ENCODE results near the gene AP1S1.

AP1S1 gene

DNA sequence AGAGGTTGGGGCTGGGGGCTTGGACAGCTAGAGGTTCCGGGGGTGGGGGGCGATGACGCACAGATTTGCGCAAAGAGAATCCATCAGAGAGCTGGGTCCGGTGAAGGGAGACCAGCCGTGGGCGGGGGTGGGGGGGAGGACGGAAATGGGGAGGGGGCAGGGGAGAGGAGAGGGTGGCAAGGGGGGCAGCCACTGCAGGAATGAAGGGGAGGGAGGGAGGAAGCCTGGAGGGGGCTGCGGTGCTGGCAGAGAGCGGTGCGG lies 12.3 kb downstream of the AP1S1 start:
- Histone ChIP-seq H3K9me3 (ENCODE audit: control insufficient read depth, insufficient read depth, low read length) (no peaks in the 10 kb centered on the region), H3K4me1 (ENCODE audit: control insufficient read depth, insufficient read depth, low read length) (peaks cover 59% of the 10 kb centered on the region), H3K27ac (ENCODE audit: low read depth, low read length) (peak overlapping the region; percentile 80), H3K4me3 (ENCODE audit: low read depth, low read length) (peak overlapping the region; percentile 52), H3K9ac (ENCODE audit: low read depth, low read length) (no peak overlapping the region), H3K36me3 (ENCODE audit: control insufficient read depth, insufficient read depth, low read length) (no peaks in the 10 kb centered on the region), H3K27me3 (ENCODE audit: control insufficient read depth, insufficient read depth, low read length) (peaks cover 80% of the 10 kb centered on the region)

DNA sequence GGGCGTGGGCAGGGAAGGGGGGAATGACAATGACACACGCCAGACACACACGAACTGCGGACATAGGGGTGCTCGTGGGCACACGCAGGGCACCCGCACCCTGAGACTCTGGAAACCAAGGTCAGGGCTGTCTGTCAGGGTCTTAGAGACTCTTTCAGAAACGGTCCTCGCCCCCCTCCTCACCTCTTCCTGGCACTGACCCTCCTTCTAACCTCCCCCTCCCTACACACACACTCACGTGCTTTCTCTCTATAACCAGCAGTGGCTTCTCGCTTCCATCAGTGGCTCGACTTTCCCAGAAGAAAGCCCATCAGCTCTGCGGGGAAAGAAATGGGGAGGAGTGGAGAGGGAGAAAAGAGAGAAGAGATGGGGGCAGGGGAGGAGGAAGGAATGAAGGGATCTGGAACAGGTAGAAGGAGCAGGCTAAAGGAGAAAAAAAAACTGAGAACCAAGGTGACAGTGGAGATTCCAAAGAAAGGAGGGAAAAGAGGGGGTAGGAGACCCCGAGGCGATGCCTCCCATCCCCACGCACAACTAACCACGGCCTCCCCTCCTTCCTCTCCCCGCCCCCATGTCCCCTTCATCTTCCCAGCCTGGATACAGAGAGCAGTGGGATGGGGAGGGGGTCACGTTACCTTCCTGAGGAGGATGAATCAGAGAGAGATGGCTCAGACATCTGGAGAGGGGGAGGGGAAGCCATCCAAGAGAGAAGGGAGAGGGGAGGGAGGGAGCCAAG lies 12.8 kb downstream of the AP1S1 start:
- Histone ChIP-seq H3K4me1 (ENCODE audit: control insufficient read depth, insufficient read depth, low read length) (peaks cover 59% of the 10 kb centered on the region), H3K27me3 (ENCODE audit: control insufficient read depth, insufficient read depth, low read length) (peaks cover 85% of the 10 kb centered on the region), H3K36me3 (ENCODE audit: control insufficient read depth, insufficient read depth, low read length) (no peaks in the 10 kb centered on the region), H3K9me3 (ENCODE audit: control insufficient read depth, insufficient read depth, low read length) (no peaks in the 10 kb centered on the region), H3K4me3 (ENCODE audit: low read depth, low read length) (peak overlapping the region; percentile 52), H3K27ac (ENCODE audit: low read depth, low read length) (peak overlapping the region; percentile 80), H3K9ac (ENCODE audit: low read depth, low read length) (no peak overlapping the region)

DNA sequence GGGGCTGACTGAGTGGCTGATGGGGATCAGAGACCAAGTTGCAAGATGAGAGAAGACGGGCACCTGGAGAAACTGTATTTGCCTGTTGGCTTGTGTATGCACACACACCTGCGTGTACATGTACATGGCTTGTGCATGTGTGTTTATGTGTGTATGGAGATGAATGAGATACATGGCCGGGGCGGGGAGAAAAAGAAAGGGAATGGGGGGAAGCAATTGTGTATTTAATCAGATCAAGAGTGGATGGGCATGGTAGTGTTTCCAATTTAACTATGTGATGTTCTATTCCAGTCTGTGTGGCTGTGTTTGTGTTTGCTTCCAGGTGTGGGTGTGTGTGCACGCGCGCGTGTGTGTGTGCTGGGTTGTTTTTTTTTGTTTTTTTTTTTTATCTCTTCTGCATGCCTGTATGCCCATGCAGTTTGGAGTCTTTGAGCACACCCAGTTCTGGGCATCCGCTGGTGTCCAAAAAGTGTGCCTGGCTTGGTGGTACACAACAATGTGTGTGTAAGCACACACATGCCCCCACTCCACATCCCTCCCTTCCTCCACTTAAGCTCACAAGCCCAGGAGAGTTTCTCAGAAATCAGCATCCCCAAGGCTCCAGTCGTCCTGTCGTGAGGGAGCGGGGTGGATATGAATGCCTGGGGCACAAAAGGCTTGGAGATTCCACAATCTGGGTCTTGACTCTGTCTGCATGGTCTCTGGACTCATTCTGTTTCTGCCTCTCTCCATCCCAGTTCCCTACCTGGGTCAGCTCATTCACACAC lies 13.6 kb downstream of the AP1S1 start:
- H3K4me1 ChIP-seq (ENCODE audit: control insufficient read depth, insufficient read depth, low read length) = peaks cover 57% of the 10 kb centered on the region
- H3K27ac ChIP-seq (ENCODE audit: low read depth, low read length) = peak overlapping the region; percentile 64
- peaks cover 88% of the 10 kb centered on the region for H3K27me3 ChIP-seq (ENCODE audit: control insufficient read depth, insufficient read depth, low read length)
- peak overlapping the region; percentile 39 for H3K4me3 ChIP-seq (ENCODE audit: low read depth, low read length)
- no peak overlapping the region for H3K9ac ChIP-seq (ENCODE audit: low read depth, low read length)
- no peaks in the 10 kb centered on the region for H3K36me3 ChIP-seq (ENCODE audit: control insufficient read depth, insufficient read depth, low read length)
- no peaks in the 10 kb centered on the region for H3K9me3 ChIP-seq (ENCODE audit: control insufficient read depth, insufficient read depth, low read length)

DNA sequence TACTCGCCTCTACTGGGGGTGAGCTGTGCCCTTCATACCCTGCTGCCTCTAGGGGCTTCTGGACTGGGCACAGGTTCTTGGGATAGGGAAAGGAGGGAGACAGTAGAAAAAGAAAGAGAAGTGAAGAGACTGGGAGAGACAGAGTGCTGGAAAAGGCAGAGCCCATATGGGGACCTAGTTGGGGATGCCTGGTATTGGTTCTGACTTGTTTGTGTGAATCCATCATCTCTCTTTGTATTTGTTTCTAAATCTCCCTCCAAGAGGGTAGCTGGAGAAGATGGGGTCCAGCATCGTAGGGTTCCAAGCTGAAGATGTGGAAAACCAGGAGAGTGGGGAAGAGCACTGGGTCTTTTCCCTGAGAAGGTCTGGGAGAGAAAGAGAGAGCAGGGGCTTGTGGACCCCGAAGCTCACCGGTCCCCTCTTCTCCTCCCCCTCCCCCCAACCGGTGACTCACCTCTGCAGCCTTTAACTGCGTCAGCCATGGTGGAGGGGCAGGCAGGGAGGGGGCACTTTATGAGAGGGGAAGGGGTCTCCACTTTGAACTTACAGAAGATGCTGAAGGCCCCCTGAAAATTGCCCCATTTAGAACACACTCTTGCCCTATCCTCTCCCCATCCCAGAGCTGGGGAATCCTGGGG lies 14.3 kb downstream of the AP1S1 start:
- Histone ChIP-seq H3K9me3 (ENCODE audit: control insufficient read depth, insufficient read depth, low read length) (no peaks in the 10 kb centered on the region), H3K27me3 (ENCODE audit: control insufficient read depth, insufficient read depth, low read length) (peaks cover 92% of the 10 kb centered on the region), H3K4me3 (ENCODE audit: low read depth, low read length) (peak overlapping the region; percentile 32), H3K9ac (ENCODE audit: low read depth, low read length) (no peak overlapping the region), H3K36me3 (ENCODE audit: control insufficient read depth, insufficient read depth, low read length) (no peaks in the 10 kb centered on the region), H3K4me1 (ENCODE audit: control insufficient read depth, insufficient read depth, low read length) (peaks cover 60% of the 10 kb centered on the region), H3K27ac (ENCODE audit: low read depth, low read length) (peak overlapping the region; percentile 64)

DNA sequence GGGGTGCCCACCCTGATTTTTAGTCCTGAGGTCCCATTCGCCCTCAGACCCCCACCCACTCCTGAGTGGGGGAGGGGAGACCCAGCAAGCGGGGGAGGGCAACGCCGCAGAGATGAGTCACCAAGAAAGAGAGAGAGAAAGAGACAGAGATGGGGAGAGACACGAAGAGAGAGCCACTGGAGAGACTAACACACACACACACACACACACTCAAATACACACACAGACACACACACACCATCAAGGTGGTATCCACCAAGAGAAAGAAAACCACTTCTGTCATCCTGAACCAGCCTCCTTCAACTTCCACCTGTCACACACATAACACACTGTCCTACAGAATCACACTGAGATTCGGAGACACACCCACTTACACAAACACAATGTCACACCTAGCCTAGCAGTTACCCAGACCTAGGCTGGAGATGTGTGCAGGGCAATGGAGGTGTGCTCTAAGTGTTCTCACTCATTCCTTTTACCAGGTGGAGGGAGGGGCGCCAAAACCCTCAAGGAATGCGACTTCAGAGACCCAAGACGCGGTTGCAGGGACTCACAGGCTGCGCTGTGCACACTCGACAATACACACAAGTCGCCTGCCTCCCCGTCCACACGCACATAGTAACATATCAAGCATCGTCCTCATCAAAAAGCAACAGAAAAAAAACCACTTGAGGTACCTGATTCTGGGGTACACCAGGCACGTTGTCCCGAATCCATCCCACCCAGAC lies 15.0 kb downstream of the AP1S1 start:
- Histone ChIP-seq H3K9me3 (ENCODE audit: control insufficient read depth, insufficient read depth, low read length) (no peaks in the 10 kb centered on the region), H3K4me3 (ENCODE audit: low read depth, low read length) (peak overlapping the region; percentile 51), H3K4me1 (ENCODE audit: control insufficient read depth, insufficient read depth, low read length) (peaks cover 60% of the 10 kb centered on the region), H3K27me3 (ENCODE audit: control insufficient read depth, insufficient read depth, low read length) (peaks cover 93% of the 10 kb centered on the region), H3K9ac (ENCODE audit: low read depth, low read length) (no peak overlapping the region), H3K27ac (ENCODE audit: low read depth, low read length) (peak overlapping the region; percentile 64), H3K36me3 (ENCODE audit: control insufficient read depth, insufficient read depth, low read length) (no peaks in the 10 kb centered on the region)

DNA sequence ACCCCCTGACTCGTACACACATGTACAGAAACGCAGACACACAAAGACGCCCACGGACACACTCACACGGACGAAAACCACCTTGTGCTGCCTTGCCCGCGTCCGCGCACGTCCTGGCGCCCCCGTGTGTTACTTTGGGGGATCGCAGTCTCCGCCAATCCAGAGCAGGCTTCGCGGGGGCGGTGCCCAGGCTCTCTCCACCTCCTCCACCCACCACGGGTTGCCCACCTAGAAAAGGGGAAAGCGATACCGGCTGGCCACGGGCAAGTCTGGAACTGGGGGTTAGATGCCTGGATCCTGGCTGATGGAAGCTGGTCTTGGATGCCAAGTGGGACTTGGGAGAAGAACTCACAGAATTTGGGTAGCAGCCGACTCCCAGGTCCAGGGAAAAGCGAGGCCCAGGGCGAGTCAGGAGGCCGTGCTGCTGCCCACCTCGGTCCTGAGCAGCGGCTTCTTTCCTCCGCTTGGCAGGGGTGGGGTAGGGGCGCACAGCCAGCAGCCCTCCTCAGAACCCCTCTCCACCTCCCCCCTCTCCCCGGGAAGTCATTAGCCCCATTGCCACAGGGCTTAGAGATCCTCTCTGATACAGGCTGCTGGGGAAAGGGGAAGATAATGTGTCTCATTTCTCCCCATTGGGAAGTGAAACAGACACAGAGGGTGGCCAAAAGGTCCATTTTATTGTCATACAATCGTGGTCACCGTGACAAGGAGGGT lies 15.7 kb downstream of the AP1S1 start:
- H3K9ac ChIP-seq (ENCODE audit: low read depth, low read length) = no peak overlapping the region
- H3K9me3 ChIP-seq (ENCODE audit: control insufficient read depth, insufficient read depth, low read length) = no peaks in the 10 kb centered on the region
- H3K27ac ChIP-seq (ENCODE audit: low read depth, low read length) = no peak overlapping the region
- peaks cover 93% of the 10 kb centered on the region for H3K27me3 ChIP-seq (ENCODE audit: control insufficient read depth, insufficient read depth, low read length)
- no peaks in the 10 kb centered on the region for H3K36me3 ChIP-seq (ENCODE audit: control insufficient read depth, insufficient read depth, low read length)
- H3K4me3 ChIP-seq (ENCODE audit: low read depth, low read length) = peak overlapping the region; percentile 51
- H3K4me1 ChIP-seq (ENCODE audit: control insufficient read depth, insufficient read depth, low read length) = peaks cover 54% of the 10 kb centered on the region

DNA sequence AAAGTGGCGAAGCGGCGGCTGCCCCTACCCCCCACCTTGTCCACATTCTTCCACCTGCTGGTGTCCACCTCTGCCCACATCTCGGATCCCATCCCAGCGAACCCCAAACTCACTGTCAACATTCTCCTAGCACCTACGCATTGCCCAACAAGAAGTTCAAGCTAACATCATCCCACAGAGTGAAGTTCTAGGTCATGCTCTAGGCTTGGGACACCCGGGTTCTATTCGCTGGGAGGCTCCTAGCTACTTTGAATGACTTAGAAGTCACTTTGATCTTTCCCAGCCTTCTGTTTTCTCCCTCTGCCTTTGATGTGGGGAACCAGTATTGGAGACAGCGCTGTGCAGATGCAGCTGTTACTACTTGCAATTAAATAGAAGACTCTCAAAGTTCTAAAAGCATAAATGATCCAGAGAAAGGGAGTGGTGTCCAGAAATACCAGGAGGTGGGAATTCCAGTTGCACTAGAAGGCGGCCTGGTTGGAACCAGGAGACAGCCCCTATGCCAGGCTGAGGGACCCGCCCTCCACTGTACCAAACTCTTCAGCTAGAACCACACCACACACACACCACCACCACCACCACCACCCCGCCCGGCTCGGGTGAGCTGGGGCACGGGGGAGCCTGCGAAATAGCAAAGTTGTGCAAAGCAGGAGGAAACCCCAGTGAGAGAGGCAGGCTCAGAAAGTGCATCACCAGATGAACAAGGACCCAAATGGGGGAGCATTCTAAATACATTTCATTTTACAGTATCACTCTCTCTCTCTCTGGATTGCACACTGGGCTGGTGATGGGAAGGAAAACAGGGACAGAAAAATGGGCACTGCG lies 16.6 kb downstream of the AP1S1 start:
- no peak overlapping the region for H3K27ac ChIP-seq (ENCODE audit: low read depth, low read length)
- H3K9ac ChIP-seq (ENCODE audit: low read depth, low read length) = no peak overlapping the region
- H3K9me3 ChIP-seq (ENCODE audit: control insufficient read depth, insufficient read depth, low read length) = no peaks in the 10 kb centered on the region
- H3K4me3 ChIP-seq (ENCODE audit: low read depth, low read length) = peak overlapping the region; percentile 51; the same call in 1 of the 2 replicates
- H3K27me3 ChIP-seq (ENCODE audit: control insufficient read depth, insufficient read depth, low read length) = peaks cover 96% of the 10 kb centered on the region
- H3K36me3 ChIP-seq (ENCODE audit: control insufficient read depth, insufficient read depth, low read length) = no peaks in the 10 kb centered on the region
- H3K4me1 ChIP-seq (ENCODE audit: control insufficient read depth, insufficient read depth, low read length) = peaks cover 53% of the 10 kb centered on the region

DNA sequence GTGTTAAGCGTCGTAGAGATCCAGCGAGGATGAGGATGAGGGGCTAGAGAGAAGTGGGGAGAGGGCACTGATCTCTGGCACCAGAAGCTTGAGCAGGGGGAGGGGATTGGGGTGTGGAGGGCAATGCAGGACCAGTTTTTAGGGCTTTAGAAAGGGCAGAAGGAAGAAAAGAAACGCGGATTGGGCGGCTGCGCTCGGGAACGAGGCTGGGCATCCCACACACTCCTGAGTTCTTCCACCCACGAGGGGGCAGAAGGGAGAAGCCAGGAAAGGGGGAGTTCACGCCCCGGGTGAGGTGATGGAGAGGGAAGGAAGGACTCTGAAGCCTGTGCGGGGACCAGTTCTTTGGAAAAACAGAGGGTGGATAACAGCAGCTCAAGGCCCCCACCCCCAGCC lies 17.2 kb downstream of the AP1S1 start:
- Histone ChIP-seq H3K4me1 (ENCODE audit: control insufficient read depth, insufficient read depth, low read length) (peaks cover 53% of the 10 kb centered on the region), H3K27ac (ENCODE audit: low read depth, low read length) (no peak overlapping the region), H3K9me3 (ENCODE audit: control insufficient read depth, insufficient read depth, low read length) (no peaks in the 10 kb centered on the region), H3K27me3 (ENCODE audit: control insufficient read depth, insufficient read depth, low read length) (peaks cover 98% of the 10 kb centered on the region), H3K36me3 (ENCODE audit: control insufficient read depth, insufficient read depth, low read length) (no peaks in the 10 kb centered on the region), H3K9ac (ENCODE audit: low read depth, low read length) (no peak overlapping the region), H3K4me3 (ENCODE audit: low read depth, low read length) (peak overlapping the region; percentile 41; the same call in 1 of the 2 replicates)

DNA sequence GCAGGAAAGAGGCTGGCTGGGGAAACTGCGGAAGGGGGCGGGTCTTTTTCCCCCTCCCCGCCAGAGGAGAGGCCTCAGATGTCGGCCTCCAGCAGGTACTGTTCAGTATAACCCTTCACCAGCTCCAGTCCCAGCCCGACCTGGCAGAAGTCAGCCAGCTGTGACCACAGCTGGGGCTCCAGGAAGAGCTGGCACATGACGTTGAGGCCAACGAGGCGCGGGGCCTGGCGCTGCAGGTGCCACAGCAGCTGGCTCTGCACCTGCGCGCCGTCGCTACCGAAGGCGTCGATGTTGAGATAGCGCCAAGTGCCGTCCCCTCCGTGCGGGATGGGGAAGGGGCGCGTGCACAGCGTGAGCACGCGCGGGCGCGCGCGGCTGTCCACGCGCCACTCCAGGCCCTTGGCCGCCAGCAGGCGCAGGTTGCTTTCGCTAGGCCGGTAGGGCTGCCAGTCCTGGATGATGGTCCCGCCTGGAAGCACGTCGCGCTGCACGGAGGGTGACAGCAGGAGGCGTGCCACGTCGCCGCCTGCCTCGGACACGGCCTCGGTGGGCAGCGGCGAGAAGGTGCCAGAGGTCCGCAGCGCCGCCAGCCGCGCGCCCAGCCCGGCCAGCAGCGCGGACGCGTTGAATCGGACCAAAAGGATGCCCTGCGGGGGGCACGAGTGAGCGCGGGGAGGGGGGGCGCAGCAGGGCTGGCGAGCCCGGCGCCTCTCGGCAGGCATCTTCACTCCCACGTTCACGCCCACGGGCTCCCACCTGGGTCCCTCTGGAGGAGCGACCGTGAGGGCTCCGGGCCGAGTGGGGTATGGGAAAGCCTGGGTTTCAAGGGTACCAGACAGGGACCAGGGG lies 18.0 kb downstream of the AP1S1 start:
- H3K4me3 ChIP-seq (ENCODE audit: low read depth, low read length) = peak overlapping the region; percentile 41
- no peaks in the 10 kb centered on the region for H3K9me3 ChIP-seq (ENCODE audit: control insufficient read depth, insufficient read depth, low read length)
- H3K27ac ChIP-seq (ENCODE audit: low read depth, low read length) = no peak overlapping the region
- H3K36me3 ChIP-seq (ENCODE audit: control insufficient read depth, insufficient read depth, low read length) = no peaks in the 10 kb centered on the region
- peaks cover 100% of the 10 kb centered on the region for H3K27me3 ChIP-seq (ENCODE audit: control insufficient read depth, insufficient read depth, low read length)
- peaks cover 50% of the 10 kb centered on the region for H3K4me1 ChIP-seq (ENCODE audit: control insufficient read depth, insufficient read depth, low read length)
- no peak overlapping the region for H3K9ac ChIP-seq (ENCODE audit: low read depth, low read length)
